NCI-H2107 (cell line): Measurements from ENCODE around the gene SCMH1.
"Not testable (repeated sequence)": the region's sequence is repeated elsewhere in the genome, so short reads cannot be mapped to it uniquely, and the experiment has no call there.

ENCODE experiments used
- DNase-seq: peaks from one replicate; lab custom pipeline; 2025; lab: John Stamatoyannopoulos, UW

SCMH1 gene

DNA sequence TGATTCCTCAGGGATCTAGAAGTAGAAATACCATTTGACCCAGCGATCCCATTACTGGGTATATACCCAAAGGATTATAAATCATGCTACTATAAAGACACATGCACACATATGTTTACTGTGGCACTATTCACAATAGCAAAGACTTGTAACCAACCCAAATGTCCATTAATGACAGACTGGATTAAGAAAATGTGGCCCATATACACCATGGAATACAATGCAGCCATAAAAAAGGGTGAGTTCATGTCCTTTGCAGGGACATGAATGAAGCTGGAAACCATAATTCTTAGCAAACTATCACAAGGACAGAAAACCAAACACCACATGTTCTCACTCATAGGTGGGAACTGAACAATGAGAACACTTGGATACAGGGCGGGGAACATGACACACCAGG, 30.5 kb downstream of the SCMH1 start:
- DNase-seq: not testable (repeated sequence)

DNA sequence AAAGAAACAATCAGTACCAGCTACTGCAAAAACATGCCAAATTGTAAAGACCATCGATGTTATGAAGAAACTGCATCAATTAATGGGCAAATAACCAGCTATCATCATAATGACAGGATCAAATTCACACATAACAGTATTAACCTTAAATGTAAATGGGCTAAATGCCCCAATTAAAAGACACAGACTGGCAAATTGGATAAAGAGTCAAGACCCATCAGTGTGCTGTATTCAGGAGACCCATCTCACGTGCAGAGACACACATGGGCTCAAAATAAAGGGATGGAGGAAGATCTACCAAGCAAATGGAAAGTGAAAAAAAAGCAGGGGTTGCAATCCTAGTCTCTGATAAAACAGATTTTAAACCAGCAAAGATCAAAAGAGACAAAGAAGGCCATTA, 35.1 kb downstream of the SCMH1 start:
- not testable (repeated sequence) for DNase-seq

DNA sequence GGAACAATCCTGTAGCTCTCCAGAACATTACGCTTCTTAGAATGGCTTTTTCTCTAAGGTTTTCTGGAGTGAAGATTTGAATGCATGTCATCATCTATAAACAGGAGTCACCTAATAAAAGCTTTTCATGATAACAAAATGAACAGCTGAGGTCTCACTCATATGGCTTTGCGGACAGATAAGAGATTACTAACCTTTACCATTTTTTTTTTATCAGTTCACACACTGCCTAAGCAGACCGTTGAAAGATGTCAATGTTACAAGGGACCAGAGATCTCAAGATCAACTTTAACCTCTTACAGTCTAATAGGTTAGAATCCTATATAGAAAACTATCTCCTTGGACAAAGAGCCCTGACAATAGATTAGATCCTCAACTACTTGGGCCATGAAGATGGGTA, 41.4 kb downstream of the SCMH1 start:
- no peak for DNase-seq

DNA sequence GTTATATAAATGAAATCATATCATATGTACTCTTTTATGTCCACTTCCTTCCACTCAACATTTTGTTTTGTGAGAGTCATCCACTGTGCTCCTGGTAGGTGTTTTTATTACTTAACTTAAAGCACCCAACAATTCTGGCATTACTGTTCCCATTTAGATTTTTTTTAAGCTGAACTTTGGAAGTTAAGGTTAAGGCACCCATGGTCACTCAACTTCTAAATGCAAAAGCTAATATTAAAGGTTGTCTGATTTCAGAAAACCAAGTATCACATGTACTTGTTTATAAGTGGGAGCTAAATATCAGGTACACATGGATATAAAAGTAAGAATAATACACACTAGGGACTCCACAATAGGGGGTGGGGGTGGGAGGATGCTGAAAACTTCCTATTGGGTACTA, 42.7 kb downstream of the SCMH1 start:
- DNase-seq: no peak

DNA sequence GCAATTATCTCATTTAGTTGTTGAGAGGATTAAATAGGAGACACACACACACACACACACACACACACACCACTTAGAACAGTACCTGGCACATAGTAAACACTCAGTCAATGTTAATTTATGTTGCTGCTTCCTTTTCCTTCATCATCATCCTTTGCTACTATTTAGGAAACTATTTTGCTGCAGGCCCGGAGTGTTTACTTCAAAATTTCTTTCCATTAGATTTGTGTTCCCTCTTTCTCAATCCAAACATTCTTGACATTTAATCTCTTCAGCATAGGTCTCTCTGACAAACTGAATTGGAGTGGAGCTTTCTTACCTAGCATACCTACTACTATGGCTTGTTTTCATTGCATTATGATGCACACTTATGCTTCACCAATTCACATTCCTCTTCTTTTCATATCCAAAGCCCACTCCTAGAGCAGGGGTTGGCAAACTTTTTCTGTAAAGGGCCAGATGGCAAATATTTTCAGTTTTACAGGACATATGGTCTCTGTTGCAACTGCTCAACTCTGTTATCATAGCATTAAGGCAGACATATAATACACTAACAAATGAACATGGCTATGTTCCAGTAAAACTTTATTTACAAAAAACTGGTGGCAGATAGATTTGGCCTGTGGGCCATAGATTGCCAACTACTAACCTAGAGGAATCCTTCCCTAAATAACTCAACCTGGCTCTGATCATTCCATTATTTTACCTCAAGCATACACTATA, 49.5 kb downstream of the SCMH1 start:
- no peak for DNase-seq

DNA sequence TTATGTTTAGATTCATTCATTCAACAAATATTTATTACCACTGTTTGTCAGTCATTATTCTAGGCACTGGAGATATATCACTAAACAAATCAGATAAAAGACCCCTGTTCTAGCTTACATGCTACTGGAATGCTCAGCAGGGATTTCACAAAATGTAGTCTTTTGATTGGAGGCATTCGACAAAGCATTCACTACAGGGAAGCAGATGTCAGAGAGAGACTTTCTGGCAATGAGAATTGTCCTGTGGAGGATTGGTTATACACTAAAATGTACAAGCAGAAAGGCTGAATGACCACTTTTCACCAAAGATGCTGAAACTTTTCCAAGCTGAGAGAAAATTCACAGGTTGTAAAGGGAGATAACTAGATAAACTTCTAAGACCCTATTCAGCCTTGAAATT, 57.7 kb downstream of the SCMH1 start:
- DNase-seq: no peak

DNA sequence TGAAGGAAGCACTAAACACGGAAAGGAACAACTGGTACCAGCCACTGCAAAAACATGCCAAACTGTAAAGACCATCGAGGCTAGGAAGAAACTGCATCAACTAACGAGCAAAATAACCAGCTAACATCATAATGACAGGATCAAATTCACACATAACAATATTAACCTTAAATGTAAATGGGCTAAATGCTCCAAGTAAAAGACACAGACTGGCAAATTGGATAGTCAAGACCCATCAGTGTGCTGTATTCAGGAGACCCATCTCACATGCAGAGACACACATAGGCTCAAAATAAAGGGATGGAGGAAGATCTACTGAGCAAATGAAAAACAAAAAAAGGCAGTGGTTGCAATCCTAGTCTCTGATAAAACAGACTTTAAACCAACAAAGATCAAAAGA, 63.9 kb downstream of the SCMH1 start:
- not testable (repeated sequence) for DNase-seq

DNA sequence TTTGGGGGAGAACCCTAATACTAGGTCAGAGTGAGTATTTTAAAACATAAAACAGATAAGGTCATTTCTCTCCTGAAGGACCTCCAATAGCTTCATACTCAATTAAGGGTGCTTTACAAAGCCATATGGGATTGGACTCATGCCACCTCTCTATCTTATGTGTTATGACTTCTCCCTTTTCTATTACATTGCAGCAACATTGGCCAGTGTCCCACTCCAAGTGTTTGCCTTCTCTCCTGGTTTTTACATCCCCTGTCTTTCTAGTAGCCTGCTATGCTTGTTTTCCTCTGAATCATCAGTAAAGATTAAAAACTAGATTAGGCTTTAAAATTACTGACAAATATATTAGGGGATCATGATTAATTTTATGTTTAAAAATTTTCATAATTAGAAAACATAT, 66.6 kb downstream of the SCMH1 start:
- no peak for DNase-seq

DNA sequence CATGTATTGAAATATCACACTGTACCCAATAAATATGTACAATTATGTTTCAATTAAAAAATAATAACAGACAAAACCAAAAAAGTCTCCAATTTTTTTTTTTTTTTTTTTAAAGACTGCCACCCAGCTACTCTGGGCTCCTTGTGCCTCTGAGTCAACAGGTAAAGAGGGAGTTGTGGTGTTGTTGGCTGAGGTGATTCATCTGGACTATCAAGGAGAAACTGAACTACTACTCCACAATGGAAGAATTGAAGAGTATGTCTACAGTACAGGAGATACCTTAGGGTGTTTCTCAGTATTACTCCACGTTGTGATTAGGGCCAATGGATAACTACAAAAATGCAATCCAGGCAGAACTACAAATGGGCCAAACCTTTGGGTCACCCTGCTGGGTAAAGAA, 67.9 kb downstream of the SCMH1 start:
- no peak for DNase-seq

DNA sequence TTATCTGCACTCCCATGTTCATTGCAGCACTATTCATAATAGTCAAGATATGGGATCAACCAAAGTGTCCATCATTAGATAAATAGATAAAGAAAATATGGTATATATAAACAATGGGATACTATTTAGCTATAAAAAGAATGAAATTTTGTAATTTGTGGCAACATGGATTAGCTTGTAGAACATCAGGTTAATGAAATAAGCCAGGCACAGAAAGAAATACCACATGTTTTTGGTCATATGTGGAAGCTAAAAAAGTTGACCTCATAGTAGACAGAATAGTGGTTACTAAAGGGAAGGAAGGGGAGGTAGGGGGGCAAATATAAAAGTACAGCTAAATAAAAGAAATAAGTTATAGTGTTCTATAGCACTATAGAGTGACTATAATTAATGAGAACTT, 68.5 kb downstream of the SCMH1 start:
- no peak for DNase-seq

DNA sequence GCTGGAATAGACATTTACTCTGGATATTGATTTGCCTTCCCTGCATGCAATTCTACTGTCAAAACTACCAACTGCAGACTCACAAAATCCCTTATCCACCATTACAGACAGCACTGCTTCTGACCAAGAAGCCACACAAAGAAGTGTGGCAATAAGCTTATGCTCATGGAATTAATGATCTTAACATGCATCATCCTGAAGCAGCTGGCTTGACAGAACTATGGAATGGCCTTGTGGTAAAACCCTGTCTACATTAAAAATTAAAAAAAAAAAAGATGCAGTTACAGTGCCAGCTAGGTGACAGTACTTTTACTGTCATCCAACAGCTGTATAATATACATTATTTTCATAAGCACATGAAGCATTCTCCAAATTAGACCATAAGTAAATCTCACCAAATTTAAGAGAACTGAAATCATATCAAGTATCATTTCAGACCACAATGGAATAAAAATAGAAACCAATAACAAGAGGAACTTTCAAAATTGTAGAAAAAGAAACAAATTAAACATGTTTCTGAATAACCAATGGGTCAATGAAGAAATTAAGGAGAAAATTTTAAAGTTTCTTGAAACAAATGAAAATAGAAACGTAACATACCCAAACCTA, 70.7 kb downstream of the SCMH1 start:
- no peak for DNase-seq

DNA sequence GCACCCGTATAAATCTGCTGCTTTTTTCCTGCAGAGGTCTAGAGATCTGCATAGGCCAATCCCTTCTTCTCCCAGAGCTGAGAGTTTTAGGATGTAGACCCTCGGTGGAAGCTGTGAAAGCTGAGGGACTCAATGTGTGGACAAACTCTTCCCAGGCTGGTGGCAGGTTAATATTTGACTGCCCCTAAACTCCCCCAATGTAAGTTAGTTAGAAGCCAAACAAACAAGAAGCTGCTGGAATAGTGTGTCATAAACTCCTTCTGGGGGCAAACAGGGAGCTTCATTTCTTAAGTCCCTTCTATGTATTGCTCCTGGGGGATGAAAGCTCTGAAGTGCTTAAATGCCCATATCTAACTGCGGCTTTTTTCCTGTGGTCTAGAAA, 72.3 kb downstream of the SCMH1 start:
- no peak for DNase-seq

DNA sequence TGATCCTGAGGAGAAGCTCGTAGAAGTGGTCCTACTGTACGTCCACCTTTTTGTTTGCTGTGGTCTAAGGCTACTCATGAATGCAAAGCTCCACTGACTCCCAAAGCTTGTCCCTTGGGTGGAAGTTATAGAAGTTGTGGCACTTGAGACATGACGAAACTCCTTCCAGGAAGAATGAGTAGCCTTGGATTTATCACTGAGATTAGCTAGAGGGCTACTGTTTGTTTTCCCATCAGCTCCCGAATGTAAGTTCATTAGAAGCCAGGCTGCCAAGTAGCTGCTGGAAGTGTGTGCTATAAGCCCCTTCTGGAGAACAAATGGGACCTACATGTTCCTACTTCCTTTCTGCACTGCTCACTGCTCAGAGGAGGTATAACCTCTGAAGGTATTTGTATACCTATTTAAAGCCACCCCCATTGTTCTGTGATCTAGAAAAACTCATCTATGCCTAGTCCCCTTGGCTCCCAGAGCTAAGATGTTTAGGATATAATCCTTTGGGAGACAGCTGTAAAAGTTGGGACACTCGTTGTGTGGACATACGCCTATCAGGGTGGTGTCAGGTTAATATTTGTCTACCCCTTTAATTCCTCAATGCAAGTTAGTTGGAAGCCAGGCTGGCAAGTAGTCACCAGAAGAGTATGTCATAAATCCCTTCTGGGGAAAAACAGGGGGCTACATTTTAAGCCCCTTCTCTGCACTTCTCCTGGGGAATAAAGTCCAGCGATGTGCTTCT, 72.9 kb downstream of the SCMH1 start:
- DNase-seq: no peak

DNA sequence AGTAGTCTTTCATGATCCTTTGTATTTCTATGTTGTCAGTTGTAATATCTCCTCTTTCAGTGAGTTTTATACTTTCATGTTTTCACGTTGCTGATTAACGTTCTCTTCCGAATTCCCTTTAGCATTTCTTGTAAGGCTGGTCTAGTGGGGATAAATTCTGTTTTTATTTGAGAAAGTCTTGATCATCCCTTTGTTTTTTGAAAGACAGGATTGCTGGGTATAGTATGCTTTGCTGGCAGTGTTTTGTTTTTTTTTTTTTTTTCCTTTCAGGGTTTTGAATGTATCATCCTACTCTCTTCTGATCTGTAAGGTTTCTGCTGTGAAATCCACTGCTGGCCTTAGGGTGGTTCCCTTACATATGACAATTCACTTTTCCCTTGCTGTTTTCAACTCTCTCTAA, 74.4 kb downstream of the SCMH1 start:
- DNase-seq: no peak

DNA sequence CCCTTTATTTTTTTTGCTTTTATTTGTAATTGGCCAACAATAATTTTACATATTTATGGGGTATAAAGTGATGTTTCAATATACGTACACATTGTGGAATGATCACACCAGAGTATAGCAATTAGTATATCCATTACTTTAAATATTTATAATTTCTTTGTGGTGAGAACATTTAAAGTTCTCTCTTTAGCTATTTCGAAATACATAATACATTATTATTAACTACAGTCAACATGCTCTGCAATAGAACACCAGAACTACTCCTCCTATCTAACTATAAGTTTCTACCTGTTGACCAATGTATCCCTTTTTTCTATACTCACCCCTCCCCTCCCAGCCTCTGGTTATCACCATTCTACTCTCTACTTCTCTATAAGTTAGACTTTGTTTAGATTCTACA, 77.4 kb downstream of the SCMH1 start:
- no peak for DNase-seq

DNA sequence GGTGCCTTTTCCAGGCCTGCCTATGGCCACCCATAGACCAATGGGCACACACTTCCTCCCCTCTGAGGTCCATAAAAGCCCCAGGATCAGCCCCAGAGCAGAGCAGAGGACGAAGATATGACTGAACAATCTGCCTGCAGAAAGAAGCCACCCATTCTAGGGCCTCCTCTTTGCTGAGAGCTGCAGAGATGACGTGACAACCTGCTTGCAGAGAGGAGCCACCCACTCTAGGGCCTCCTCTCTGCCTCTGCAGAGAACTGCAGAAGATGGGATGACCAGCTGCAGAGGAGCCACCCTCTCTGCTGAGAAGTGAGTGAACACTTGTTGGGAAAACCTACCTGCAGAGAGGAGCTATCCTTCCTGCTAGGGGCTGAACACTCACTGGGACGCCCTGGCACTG, 79.7 kb downstream of the SCMH1 start:
- no peak for DNase-seq

DNA sequence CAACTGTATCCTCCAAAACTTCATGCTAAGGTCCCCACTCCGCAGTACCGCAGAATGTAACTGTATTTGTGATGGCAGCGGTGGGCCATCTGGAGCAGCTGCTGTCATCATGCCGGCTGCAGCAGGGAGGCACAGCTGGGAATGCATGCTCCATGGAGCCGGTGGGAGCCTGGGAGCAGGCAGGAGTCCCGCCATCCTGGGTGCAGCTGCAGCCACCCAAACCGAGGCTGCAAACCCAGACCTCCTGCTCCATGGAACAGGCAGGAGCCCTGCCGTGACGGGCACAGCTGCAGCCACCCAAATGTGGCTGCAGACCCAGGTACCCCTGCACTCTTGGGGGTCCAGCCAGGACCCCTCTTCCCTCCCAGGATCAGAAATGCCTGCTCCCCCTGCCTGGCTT, 80.3 kb downstream of the SCMH1 start:
- no peak for DNase-seq

DNA sequence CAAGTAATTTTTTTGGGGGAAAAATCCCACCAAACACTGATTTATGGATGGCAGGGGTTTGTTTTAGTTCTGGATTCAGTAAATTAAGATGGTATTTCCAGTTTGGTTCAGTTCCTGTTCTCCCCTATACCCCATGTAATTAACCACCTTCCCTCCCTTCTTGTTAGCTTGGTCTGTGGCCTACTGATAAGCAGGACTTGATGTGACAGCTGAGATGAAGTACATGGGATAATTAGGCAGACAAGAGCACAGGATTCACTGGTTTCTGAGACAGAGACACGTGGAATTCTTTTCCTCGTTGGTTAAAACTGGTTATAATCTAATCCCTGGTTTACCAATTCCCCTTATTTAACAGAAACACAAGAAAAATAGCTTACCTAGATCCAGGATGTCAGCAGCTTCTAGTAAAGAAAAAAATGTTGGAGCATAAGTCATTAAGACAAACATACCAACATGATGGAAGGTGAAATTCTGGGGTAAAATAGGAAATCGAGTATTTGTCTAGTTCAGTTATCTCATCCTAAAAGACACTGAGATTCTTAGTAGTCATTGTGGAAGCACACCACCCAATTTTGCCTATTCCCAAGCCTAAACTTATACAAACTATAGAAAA, 81.5 kb downstream of the SCMH1 start:
- no peak for DNase-seq

DNA sequence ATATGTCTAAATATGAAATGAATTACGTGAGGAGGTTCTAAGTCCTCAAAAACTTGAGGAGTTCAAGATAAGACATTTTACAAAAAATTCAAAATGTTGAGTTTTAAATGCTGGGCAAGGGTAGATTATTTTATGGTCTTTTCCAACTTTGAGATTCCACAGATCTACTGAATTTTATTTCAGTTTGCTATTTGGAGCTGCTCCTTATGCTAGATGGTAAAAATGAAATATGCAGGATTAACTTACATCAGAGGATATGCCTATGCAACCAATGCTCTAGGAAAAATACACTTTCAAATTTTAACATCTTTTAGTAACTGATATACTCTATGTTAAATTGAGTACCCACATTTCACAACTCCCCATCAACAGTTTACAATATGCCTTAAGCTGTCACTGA, 83.1 kb downstream of the SCMH1 start:
- no peak for DNase-seq

DNA sequence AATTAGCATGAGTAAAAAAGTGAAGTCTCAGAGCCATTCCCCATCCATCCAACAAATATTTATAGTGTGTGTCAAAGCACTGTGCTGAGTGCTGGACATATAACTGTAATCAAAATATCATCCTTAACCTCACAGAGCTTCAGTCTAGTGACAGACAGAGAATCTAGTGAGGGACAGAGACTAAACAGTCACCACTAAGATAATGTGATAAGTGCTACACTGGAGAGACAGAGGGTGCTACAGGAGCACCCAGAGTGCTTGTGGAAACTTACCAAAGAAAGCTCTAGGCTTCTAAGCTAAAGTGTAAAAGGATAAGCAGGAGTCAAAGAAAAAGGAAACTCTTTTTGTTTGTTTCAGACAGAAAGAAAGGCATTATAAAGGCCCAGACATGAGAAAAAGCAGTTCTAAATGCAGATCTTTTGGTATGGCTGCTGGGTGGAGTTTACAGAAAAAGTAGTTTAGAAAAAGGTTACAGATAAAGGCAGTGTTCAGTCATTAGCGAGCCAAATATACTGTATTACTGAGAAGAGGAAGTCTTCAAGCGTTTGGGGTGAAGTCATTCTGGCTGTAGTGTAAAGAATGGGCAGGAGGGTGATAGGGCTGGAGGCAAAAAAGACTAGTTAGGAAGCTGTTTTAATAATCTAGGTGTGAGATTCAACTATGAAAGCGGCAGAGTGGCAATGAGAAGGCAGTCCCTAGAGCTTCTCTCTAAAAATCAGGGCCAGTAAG, 83.8 kb downstream of the SCMH1 start:
- no peak for DNase-seq

DNA sequence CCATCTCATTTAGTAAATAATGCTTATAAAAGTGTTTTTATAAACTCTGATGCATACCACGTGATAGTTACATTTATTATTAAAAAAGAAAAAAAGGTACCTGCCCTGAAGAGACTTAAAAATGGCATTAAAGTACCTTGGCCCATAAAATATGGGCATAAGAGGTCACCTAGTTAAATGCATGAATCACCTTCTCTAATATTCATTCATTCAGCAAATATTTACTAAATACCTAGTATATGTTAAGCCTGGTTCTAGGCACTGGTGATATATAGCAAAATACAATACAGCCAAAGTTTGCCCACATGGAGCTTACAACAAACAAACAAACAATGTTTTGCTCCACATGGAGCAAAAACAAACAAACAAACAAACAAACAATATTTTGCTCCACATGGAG, 87.0 kb downstream of the SCMH1 start:
- DNase-seq: no peak

DNA sequence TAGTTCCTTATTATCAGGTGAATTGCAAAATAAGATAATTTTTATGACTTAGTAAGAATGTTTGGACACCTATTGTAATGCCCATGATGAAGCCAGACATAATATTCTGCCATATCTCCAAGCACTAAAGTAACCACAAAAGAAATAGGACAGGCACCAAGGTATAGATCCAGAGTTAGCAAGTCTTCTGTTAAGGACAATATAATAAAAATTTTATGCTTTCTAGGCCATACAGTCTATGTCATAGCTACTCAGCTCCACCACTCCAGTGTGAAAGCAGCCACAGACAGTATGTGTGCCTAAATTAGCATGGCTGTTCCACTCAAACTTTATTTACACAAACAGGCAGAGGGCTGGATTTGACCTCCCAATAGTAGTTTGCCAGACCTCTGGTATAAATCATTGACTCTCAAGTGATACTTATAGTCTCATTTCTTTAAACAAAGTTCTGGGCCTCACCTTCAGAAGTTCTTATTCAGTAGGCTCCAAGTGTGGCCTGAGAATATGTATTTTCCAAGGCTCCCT, 88.3 kb downstream of the SCMH1 start:
- no peak for DNase-seq
